Skin of body (tissue), 2 donors: ENCODE results near the gene SRP72. TPM values are rescaled to one million over a fixed set of nuclear protein-coding genes. Genes with fewer than 3 reads are reported as not detected.
A peak's percentile ranks its signal among the peaks of the same experiment; 100 is the strongest.

Experiments used
- DNase-seq: peaks from one replicate; lab custom pipeline; 2025; lab: John Stamatoyannopoulos, UW
- total RNA-seq: library from RNA; depleted of rRNA; stranded (reverse); fragments of >200 nt; gene quantifications from one replicate; pipeline ENCODE4 v1.2.3, GENCODE V29; 2014

SRP72 gene
- total RNA-seq, 1 donor from 2014 or later, result 50.5 TPM

DNA sequence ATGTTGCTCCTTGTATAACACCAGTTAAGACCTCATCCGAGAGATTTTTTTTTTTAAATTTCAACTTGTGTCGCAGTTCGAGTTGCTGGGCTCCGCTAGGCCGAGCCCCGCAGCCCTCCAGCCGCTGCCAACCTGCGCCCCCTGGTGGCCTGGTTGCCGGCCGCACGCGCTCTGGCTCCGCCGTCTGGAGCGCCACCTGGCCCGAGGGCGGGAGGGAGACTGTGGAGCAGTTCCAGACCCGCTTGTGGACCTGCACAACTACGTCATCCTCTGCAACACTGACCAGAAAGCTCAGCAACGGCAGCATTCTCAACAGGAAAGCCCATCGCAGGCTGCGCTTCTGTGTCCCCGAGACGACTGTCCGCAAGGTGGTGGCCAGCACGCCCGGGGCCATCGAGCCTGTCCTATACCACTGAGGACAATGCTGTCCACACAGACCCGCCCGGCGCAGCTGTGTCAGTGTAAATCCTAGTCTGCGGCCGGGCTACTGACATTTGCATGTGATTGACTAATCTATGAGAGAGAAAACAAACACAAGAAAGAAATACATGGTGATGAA lies 77.2 kb downstream of the SRP72 start:
- peak; percentile 25 for DNase-seq

DNA sequence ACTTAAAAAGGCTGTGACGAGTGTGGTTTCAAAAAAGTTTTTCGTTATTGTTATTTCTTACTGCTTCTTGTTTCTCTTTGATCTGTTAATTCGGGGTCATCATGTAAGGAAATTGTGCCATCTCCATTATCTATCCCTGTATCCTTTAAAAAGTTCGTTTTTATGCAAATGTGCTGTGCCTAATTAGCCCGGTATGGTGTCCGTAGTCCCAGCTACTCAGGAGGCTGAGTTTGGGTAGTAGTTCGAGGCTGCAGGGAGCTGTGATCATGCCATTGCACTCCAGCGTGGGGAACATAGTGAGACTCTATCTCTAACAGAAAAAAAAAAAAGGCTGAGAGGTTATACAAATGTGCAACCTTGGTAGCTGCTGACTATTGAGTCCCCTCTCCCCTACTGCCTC lies 83.2 kb downstream of the SRP72 start:
- DNase-seq, result no peak

DNA sequence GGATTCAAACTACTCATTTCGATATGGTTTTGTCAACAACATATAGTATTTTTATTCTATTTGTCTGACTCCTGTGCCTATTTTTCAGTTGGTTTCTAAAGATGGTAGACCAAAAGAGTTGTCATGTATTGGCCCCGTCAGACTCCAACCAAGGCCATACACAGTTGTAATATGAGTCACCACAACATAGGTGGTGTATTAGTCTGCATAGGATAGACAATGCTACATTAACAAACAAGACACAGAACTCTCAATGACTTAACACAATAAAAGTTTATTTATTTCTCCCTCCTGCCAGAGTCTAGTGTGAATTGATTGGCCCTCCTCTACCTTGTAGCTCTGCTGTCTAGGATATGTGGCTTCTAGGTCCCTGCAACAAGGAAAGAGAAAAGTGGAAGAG lies 84.1 kb downstream of the SRP72 start:
- DNase-seq, result no peak

DNA sequence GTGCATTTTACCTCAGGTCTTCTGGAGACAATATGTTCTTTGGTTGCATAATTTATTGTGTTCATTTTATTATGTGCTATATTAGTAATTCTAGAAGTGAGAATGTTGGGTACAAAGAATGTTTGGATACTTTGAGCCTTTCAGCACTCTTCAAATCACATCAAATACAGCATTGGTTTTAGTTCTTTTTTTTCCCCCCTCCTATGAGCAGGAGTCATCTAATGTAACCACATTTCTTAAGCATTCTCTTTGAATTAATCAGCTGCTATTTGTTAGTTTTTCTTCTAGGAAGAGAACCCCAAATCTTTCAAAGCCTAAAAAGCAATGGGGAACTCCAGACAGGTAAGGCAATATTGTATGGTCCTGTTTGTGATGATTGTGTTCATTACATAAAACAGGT lies 84.9 kb downstream of the SRP72 start:
- DNase-seq, result no peak

Other genes starting within 250 kb of the SRP72 start
- gene AASDH, start 80.1 kb upstream of the SRP72 start, total RNA-seq, result 17.5 TPM
- 14.2 TPM for gene PPAT, start 32.0 kb upstream of the SRP72 start, total RNA-seq
- 21.8 TPM for gene PAICS, start 31.4 kb upstream of the SRP72 start, total RNA-seq
- gene ARL9, start 38.2 kb downstream of the SRP72 start, total RNA-seq, result 0.10 TPM
- gene HOPX, start 213.7 kb downstream of the SRP72 start, total RNA-seq, result 195 TPM